GM21723 (cell line): Measurements from ENCODE around the gene PCED1A.
"Not testable (repeated sequence)": the region's sequence is repeated elsewhere in the genome, so short reads cannot be mapped to it uniquely, and the experiment has no call there.

Experiments
- ATAC-seq: cut with Tn5 transposase; IDR thresholded peaks from one replicate; pipeline ENCODE4 v1.9.1; 2021; ENCODE audit warnings: mild to moderate bottlenecking, moderate library complexity; ENCODE audit not compliant: unreplicated experiment

The PCED1A gene

DNA sequence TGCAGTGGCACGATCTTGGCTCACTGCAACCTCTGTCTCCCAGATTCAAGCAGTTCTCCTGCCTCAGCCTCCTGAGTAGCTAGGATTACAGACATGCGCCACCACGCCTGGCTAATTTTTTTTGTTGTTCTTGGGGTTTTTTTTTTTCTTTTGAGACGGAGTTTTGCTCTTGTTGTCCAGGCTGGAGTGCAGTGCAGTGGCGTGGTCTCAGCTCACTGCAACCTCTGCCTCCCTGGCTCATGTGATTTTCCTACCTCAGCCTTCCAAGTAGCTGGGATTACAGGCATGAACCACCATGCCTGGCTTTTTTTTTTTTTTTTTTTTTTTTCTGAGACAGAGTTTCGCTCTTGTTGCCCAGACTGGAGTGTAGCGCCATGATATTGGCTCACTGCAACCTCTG, 9.2 kb downstream of the PCED1A start:
- ATAC-seq, result not testable (repeated sequence)

DNA sequence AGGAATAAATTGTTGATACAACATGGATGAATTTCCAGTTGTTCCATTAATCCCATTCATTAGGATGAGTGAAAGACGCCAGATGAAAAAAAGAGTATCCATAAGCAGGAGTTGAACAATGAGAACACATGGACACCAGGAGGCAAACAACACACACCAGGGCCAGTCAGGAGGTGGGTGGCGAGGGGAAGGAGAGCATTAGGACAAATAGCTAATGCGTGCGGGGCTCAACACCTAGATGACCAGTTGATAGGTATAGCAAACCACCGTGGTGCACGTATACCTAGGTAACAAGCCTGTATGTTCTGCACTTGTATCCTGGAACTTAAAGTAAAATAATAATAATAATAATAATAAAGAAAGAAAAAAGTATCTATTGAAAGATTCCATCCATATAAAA, 11.1 kb downstream of the PCED1A start:
- ATAC-seq, result no peak

DNA sequence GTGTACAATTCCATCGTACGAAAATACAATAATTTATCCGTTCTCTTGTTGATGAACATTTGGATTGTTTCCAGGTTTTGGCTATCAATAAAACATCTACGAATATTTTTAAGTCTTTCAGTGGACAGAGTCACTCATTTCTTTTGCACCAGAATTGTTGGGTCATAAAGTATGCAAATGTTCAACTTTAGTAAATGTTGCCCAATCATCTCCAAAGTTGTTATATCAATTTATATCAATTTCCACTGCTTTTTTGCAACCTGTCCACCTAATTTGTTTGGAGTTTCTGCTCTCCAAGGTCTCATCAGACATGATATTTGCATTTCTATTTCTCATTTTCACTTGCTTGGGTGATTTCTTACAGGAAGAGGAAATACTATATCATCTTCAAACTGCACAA, 13.8 kb downstream of the PCED1A start:
- no peak for ATAC-seq

- ATAC-seq, result no peak
Measured at GRCh38 chr20:2825761-2826160, 14.7 kb downstream of the PCED1A start.

- no peak for ATAC-seq
Measured at GRCh38 chr20:2822073-2822472, 18.4 kb downstream of the PCED1A start.

- ATAC-seq, result no peak
Measured at GRCh38 chr20:2820896-2821869, 19.3 kb downstream of the PCED1A start.

DNA sequence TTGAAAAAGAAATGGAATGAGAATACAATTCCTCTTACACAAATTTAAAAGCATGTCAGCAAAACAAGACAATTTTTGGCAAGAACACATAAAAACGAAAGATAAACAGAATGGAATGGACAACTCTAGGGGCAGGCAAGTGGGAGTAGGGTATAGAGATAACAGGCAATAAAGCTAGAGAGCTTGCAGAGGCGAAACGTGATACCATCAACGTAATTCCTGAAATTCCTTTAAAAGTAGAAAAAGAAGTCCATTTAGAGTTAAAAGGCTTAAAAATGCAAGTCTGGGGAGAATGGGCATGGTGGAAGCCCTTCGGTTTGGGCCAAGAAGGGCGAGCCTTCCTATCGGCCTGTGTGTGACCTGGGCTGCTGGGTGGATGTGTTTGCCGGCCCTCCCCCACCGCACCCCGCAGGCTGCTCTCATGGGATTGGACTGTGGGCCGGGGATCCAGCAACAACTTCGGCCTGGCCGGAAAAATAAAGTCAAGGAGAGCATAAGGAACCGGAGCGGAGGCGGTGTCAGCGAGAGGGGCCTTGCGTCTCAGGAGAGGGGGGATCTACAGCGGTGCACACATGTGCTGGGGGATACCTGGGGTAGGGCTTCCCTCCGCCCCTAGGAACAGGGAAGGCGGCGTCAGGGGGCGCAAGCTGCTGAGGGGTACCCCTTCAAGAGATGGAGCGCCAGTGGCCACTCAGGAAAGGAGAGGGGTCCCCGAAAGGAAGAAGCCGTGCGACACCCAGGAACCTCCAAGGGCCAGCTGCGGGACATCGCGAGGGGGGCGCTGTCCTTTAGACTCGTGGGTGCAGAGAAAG, 20.2 kb downstream of the PCED1A start:
- ATAC-seq, result no peak

DNA sequence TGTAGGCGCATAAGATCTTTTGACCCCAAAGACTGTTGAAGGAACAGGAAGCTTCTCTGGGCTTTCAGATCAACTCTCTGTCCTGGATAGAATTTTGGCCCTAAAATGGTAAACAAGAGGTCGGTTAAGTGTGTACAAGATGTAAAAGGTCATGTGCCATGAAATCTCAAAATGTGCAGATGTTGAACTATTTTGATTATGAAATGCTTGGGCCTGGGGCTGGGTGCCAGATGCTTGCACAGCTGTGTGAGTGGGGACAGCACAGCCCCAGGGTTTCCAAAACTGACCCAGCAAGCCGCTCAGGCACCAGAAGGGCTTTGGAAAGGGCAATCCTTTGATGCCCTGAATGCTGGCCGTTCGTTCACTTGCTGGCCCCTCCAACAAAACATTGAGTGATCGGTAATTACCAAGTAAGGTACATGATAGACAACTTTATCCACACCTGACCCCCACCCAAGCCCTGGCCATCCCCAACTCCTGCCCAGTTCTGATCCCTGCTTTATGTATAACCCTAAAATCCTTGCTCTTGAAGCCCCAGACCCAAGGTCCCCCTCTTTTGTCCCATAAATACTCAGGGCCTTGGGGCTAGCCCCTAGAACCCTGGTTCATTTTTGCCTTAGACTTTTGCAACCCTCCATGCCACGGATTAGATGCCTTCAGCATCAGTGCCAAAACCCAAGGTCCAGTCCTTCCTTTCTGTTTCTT, 22.4 kb downstream of the PCED1A start:
- no peak for ATAC-seq

GRCh38 chr20:2817341-2817726, 23.1 kb downstream of the PCED1A start:
- no peak for ATAC-seq

- ATAC-seq, result no peak
Measured at GRCh38 chr20:2816583-2817340, 23.7 kb downstream of the PCED1A start.

GRCh38 chr20:2816030-2816582, 24.3 kb downstream of the PCED1A start, which contains the start of gene TMEM239:
Gene TMEM239 (plus strand): TSS chr20:2816364. CDS start chr20:2816555, 191 bp downstream.
- ATAC-seq, result no peak

DNA sequence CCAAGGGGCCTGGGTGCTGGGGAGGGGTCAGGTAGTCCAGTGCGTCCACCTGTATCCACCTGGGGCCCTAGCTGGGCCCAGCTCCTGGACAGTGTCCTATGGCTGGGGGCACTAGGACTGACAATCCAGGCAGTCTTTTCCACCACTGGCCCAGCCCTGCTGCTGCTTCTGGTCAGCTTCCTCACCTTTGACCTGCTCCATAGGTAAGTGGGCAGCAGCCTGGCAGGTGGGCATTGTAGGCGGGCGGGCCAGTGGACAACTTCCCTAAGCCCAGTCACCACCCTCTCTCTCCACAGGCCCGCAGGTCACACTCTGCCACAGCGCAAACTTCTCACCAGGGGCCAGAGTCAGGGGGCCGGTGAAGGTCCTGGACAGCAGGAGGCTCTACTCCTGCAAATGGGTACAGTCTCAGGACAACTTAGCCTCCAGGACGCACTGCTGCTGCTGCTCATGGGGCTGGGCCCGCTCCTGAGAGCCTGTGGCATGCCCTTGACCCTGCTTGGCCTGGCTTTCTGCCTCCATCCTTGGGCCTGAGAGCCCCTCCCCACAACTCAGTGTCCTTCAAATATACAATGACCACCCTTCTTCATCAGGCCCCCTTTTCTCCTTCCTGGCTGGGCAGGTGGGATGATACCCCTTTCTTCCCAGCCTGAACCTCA, 25.1 kb downstream of the PCED1A start:
- no peak for ATAC-seq

- ATAC-seq, result no peak
Measured at GRCh38 chr20:2814587-2815051, 25.8 kb downstream of the PCED1A start, which contains the start of gene C20orf141. Gene C20orf141 (plus strand): TSS chr20:2814987. CDS start chr20:2815185, 198 bp downstream.

DNA sequence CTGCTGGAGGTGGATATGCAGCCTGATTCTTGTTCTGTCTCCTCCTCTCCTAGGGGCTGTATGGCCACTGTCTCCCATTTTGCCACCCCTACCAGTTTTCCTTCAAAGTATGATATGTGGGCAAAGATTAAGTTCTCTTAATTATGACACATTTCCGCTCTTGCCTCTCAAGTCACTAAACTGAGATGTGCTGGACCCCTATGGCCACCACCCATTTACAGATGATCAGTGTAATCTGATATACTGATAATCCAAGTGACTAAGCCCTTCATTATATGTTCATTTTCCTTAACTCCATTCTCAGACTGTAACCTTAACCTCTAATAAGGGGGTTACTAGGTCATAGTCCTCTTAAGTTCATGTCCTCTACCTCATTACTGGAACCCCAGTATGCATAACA, 26.4 kb downstream of the PCED1A start:
- ATAC-seq, result no peak

GRCh38 chr20:2812189-2812588, 28.3 kb downstream of the PCED1A start:
- ATAC-seq, result no peak

GRCh38 chr20:2809690-2810089, 30.8 kb downstream of the PCED1A start:
- ATAC-seq, result no peak

DNA sequence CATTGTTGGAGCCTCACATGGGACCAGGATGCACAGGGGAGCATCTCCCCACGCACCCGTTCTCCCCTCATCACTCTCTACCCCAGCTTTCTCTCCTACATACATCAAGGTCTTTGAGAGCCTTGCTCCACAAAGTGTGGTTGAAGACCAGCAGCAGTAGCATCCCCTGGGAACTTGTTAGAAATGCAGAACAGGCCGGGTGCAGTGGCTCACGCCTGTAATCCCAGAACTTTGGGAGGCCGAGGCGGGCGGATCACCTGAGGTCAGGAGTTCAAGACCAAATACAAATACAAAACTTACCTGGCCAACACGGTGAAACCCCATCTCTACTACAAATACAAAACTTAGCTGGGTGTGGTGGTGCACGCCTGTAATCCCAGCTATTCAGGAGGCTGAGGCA, 32.5 kb downstream of the PCED1A start:
- ATAC-seq, result not testable (repeated sequence)

GRCh38 chr20:2807019-2807418, 33.4 kb downstream of the PCED1A start:
- no peak for ATAC-seq

GRCh38 chr20:2806351-2806701, 34.1 kb downstream of the PCED1A start:
- ATAC-seq, result no peak
